G401 (cell line): Measurements from ENCODE around the gene PTPRK. TPM values are rescaled to one million over a fixed set of nuclear protein-coding genes. Genes with fewer than 3 reads are reported as not detected.

Experiments used
- DNase-seq: peaks from one replicate; pipeline ENCODE4 v3.0.0-alpha.2; 2015; ENCODE audit warnings: low spot score
- in situ Hi-C: cut with HindIII; loops from 2 replicates; pipeline ENCODE4 v1.10.0; 2016; ENCODE audit warnings: low sequenced_read_pairs, mixed read lengths
- total RNA-seq: library from RNA; depleted of rRNA; stranded (reverse); fragments of >200 nt; shearing (Covaris generic); gene quantifications from 2 replicates; pipeline ENCODE4 v1.2.3, GENCODE V29; 2014

Gene PTPRK
- total RNA-seq, 1 experiment from 2014 or later = not detected

DNA sequence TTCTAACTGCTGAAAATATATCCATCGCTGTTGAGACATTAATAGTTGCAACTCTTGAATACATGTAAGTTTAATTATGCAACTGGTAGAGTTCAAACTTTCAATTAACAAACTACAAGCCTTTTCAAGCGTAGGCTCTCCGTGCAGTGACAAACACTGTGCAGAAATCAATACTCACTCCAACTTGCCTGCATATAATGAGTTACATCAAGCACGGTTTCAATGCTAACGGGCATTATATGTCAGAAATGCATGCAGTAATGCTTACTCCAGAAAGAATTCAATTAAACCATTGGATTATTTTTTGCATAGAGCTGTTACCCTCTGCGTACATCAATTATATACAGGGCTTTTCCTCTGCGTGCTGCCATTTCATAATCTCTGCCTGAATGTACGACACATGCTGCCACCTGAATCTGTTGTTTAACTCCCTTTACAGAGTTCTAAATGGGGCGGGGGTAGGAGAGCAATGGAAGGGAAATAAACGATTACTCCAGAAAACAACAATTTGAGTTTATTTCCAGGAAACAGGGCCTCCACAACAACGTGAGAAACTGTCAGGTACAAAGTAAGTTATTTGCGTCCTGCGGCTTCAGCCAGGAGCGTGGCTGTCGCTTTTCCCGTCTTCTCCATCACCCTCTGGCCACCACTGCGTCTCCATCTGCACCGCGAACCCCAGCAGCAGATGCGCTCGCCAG lies 1.8 kb downstream of the PTPRK start:
- DNase-seq = no peak
- in situ Hi-C loops = no loop called here

DNA sequence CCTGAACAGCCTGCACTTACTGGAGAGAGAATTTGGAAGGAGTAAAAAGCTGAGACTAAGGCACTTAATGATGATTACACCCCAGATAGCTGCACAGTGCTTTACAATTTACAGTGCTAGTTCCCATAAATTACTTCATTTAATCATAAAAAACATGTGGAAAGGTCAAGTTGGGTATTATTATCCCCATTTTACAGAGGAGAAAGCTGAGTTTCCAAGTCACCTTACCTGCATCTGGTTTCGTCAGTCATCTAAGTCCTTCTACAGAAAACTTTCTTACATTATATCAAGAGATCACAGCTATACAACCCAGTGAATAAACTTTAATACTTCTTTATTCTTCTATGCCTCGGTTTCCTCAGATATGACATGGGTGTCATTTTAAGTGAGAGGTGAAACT lies 3.3 kb downstream of the PTPRK start:
- in situ Hi-C loops = no loop called here
- no peak for DNase-seq

DNA sequence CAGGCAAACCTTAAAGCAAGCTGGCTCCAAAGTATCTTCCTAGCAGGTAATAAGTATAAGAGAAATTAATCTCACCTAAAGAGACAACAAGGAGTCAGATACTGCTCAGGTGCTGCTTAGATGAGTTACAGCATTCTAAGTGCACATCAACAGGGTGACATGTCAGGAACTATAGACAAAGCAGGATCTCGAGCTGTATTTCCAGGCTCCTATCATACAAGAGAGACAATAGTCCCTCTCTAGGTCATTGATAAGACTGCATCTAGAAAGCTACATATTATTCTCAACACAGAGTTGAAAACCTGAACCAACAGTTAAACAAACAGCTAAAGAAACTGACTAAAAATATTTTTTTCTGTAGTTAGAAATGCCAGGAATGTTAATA lies 3.9 kb downstream of the PTPRK start:
- in situ Hi-C loops = no loop called here
- no peak for DNase-seq

DNA sequence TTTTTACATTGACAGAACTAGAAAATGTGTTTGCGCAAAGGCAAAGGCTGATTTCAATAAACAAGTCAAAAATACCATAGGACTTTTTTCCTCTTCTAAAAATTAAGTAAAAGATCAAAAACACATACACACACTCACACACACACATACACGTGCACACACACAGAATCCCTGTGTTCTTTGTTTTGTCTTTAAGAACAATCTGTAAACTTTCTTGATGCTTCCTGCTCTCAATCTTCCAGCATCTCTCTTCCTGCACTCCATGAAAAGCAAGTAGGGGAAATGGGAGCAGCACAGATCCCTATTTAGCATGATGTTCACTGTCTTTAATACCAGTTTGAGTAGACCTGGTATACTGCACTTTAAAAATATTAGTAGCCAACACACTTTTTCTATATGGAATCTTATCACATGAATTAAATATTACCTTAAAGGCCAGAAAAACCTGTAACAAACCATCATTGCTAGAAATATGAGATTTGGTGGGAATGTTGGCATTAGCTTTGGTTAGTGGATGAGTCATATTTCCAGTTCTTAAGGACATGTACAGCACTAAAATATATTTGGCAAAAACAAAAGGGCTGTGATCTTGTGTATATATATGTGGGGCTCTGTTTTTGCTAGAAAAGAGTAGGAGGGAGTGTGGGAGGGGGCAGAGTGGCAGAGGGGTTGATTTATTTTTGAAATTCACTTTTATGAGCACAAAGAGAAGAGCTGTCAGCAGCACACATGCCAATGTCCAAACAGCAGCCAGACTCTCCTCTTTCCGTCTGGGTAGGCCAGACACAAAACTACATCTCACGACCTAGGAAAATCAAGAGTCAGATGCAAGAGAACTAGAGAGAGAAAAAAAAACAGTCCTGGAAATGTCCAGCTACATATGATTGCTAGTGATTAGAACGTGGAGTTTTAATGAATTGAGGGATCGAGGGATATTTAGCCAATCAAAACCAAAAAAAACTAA lies 4.6 kb downstream of the PTPRK start:
- DNase-seq = no peak
- in situ Hi-C loops = no loop called here

DNA sequence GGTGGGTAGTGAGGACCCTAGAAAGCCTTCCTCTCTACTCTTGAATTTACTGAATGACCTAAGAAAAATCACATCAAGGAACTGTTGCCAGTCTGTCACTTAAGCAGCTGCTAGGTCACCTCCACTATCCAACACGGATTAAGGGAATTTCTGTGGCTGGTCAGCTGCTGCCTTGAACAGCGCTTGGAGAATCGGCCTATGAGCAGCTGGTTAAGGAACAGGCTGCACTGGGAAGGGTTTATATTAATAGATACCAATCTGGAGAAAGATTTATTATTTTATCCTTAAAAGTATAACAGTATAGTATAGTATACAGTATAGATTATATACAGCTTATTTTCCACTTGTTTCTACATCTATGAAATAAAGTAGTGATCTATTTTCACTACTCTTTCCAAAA lies 6.5 kb downstream of the PTPRK start:
- in situ Hi-C loops = no loop called here
- no peak for DNase-seq

DNA sequence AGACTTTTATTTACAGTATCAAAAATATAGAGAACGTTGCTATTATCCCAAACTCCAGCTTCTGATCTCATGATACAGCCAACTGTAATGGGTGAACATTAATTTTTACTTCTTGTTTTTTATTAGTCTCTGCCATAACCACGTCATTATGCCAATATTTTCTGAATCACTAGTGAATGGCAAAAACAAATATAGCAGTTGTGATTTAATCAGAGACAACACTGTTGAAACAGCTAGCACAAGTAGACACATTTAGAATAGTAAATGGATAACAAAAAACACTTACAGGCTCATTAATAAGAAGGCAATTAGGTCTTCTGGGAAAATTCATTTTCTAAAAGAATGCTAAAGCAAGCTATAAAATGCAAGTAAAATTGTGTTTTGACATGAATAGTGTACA lies 8.1 kb downstream of the PTPRK start:
- no peak for DNase-seq
- in situ Hi-C loops = no loop called here

DNA sequence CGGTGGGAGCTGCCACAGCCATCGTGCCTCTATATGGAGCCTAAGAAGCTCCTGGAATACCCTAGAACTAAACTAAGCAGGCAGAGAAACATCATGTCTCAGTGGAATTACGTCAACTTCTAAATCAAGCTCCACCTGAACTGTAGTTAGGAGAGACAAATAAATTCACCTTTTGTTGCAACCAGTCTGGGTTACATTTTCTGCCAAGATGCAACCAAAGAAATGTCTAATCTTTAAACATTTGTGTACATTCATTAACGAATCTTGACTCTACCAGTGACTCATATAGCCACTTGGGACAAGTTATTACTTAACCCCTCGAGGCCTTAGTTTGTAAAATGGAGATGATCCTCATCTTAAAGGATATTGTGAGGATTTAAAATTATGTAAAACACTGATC lies 8.9 kb downstream of the PTPRK start:
- DNase-seq = no peak
- in situ Hi-C loops = no loop called here

DNA sequence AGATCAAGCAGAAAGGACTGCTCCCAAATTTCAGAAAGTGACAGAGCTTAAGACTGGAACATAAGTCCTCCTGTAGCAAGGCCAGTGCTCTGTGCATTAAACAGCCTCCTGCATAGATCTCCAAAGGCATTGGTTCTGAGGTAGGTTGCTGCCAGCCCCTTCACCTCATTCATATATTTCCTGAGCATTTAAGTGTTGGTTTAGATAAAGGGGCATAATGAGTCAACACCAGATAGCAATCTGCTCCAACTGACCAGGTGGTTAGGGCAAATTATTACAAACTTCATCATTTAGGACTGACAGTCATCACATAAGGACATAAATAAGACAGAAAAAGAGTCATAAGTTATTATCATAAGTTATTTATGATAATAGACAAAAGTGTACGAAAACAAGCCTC lies 10.7 kb downstream of the PTPRK start:
- in situ Hi-C loops = no loop called here
- DNase-seq = no peak

DNA sequence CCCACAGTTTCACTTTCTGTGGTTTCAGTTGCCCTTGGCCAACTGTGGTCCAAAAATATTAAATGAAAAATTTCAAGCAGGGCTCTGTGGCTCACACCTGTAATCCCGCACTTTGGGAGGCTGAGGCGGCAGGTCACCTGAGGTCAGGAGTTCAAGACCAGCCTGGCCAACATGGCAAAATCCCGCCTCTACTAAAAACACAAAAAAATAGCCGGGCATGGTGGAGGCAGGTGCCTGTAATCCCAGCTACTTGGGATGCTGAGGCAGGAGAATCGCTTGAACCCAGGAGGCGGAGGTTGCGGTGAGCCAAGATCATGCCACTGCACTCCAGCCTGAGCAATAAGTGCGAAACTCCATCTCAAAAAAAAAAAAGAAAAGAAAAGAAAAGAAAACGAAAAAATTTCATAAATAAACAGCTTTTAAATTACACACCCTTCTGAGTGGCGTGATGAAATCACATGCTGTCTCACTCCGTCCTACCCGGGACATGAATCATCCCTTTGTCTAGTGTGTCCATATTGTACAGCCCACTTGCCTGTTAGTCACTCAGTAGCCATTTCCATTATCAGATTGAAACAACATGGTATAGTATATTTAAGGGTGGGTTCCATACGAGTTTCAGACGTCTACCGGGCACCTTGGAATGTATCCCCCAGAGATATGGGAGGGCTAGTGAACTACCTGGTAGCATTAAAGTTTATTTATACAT lies 11.7 kb downstream of the PTPRK start:
- in situ Hi-C loops = no loop called here
- no peak for DNase-seq

DNA sequence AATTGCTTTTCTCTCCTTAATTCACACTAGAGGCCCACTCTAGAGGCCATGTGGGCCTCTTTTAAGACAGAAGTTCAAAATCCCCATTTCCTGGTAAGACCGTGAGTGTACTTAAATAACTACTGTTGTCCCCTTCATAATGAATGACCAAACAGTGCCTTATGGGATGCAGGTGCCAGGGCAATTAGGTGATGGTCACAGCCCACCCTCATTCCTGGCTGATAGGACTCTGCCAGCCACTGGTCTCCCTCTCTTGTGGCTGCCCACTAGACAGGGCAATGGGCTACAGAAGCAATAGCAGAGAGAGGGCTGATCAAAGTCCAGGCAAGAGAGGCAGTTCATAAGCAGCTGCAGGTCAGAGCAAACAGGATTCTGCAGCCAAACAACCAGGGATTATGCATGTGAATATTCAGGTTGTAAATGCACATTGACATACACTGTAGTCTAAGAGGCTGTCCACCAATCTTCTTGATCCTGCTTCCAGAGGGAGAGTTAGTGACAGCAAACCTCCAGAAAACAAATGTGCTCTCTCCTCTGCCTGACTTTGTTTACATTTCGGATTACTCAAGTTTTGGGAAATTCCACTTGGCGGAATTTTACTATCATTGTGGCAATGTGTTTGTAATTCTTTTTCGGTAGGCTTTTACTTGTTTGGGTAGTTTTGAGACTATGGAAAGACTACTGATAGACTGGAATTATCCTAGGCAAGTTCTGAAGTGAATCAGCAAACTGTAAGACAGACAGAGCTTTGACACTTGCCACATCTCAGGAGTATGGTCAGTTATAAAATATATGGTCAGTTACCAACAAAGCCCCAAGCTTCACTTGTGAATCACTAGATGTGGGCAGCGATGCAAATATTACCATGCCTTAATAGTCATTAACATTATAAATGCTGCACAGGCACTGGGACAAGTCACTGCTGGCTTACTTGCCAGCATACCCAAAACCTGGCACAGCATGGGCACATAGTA lies 12.8 kb downstream of the PTPRK start:
- in situ Hi-C loops = no loop called here
- no peak for DNase-seq

DNA sequence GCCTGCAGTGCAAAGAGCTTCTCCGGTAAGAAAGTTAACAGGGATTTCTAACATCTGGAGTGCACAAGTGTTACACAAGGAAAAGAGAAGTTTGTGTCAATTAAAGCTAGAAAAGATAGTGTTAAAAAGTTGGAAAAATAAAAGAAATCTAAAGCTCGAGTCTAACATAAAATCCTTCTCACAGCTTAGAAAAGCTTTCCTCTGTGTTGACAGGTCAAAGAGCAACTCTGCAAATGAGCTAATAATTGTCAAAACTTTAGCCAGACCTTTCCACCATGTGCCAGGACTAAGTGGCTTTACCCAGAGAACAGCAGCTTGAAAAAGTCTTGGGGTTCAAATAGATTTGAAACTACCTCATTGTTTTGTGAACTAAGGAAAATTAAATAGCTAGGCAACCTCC lies 14.8 kb downstream of the PTPRK start:
- in situ Hi-C loops = no loop called here
- DNase-seq = no peak

DNA sequence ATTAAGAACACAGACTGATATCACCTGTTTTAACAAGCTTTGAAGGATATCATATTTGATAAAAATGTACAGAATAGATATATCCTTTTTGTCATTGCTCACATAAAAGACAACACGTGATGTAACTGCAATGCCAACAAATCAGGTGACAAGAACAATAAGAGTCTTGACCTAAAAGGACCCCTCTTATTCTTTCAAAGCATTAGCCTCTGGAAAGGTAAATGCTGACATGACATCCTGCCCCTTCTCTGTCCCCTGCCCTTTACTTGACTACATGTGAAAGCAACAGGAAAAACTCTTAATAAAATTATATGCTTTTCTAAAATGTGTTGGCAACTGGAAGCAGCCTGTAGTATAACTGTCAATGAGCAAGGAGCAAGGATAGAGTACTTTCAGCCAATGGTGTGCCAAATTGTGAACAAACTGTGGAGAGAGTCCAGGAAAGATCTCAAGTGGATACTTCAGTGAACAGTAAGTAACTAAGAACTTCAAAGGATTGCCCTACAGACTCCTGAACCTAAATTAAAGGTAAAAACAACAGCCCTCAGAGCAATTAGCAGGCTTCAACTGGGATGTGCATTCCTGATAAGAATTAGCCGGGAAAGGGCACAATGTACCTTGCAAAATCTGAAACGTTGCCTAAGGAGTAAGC lies 16.3 kb downstream of the PTPRK start:
- DNase-seq = no peak
- in situ Hi-C loops = no loop called here

DNA sequence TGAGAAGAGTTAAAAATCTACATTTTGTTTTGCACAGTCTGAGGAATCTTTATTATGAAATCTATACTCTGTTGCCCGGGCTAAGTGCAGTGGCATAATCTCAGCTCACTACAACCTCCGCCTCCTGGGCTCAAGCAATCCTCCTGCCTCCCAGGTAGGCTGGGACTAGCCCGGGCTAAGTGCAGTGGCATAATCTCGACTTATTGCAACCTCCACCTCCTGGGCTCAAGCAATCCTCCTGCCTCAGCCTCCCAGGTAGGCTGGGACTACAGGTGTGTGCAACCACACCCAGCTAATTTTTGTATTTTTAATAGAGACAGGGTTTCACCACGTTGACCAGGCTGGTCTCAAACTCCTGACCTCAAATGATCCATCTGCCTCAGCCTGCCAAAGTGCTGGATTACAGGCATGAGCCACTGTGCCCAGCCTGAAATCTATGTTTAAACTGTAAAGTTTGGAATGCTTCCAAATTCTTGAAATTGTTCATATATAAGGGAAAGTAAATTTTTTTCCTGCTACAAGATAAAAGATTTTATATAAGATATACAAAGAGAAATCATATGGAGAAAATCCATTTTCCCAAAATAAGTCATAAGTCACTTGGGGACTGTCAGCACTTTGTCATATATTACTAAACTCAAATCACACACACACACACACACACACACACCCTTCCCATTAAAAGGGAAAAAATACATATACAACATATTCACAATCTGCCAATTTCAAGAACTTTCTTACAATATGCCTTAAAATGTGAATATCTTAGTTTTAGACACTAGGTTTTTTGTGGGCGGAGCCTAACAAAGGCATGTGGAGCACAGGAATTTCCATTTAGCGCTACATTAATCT lies 19.4 kb downstream of the PTPRK start:
- in situ Hi-C loops = no loop called here
- DNase-seq = no peak

DNA sequence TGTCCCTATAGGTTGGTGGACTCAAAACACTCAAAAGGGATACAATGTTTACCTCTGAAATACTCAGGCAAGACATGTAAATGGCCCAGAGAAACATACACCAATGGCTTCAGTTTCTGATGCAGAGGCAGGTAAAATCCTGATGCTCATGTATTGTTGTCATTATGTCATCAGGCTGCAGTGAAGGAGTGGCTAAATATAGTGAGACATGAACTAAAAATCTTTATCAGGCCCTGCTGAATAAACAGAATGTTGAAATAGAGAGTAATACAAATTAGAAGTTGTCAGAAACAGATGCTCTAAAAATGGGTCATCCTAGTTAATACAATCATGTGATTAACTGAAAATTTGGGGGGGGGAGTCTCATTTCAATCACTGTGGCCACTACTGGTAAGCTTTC lies 20.4 kb downstream of the PTPRK start:
- DNase-seq = no peak
- in situ Hi-C loops = no loop called here

DNA sequence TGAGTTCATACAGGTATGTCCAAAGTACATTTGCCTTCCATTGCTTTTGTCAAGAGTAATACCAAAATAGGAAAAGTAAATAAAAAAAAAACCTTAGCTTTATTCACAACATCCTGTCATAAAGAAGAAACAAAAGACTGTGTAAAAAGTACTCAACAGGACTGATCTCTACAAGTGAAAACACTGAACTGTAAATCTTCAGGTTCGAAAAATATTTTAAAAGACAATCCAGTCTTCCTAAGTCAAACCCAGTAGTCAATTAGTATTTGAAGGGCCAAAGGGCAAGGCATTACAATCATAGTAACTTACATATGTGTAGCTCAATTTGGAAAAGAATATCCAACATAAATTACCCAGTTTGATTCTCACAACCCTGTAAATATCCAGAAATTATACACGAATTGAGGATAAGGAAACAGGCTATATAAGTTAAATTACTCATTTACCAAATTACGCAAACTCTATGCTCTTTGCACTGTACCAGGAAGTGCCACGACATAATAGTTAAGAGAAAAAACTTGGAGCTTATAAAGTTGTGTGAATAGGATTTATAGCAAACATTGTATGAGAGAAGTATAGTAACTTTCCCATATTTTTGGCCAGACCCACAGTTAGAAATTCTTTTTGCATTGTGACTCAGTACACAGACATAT lies 21.2 kb downstream of the PTPRK start:
- no peak for DNase-seq
- in situ Hi-C loops = no loop called here

DNA sequence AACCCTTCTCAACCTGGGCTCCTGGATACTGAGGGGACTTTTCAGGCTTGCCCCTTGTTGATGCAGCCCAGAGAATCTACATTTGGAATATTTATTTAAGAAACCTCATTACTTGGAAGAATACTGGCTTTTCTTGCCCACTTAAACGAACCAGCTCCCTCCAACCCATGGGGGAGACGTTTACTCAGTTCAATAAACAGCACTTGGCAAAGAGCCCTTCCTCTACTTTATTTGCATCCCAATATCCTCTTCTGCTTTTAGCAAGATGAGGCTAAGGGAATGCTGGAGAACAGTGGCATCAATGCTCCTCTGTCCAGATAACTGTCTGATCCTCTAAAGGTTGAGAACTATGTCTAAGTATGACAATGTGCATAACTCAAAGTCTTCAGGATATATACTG lies 22.2 kb downstream of the PTPRK start:
- in situ Hi-C loops = no loop called here
- DNase-seq = no peak
